Ovary (tissue), 3 donors: ENCODE measurements around the gene ACE.

Source experiments
- EP300 ChIP-seq: sonication (generic); formaldehyde crosslinking; IDR thresholded peaks from one replicate; pipeline ENCODE4 v1.6.1; 2017; ENCODE audit warnings: antibody characterized with exemption
- POLR2A ChIP-seq: fragments of 450-650 bp; IDR thresholded peaks from one replicate; pipeline ENCODE4 v1.6.1; 2017; ENCODE audit warnings: antibody characterized with exemption, mild to moderate bottlenecking, moderate library complexity
- TF ChIP-seq, protein P1 (sequence below), 3 donors: fragments of 450-650 bp in 2 of 3; fragments of 200-600 bp in 1 of 3; IDR thresholded peaks; one replicate each; pipeline versions ENCODE4 v1.5.1 to v1.8.0; 2016 to 2022; ENCODE audit warnings: antibody characterized with exemption in 3 of 3, mild to moderate bottlenecking in 1 of 3
- donor health status: DM: no; HTN: no; CAD: no.

DNA sequence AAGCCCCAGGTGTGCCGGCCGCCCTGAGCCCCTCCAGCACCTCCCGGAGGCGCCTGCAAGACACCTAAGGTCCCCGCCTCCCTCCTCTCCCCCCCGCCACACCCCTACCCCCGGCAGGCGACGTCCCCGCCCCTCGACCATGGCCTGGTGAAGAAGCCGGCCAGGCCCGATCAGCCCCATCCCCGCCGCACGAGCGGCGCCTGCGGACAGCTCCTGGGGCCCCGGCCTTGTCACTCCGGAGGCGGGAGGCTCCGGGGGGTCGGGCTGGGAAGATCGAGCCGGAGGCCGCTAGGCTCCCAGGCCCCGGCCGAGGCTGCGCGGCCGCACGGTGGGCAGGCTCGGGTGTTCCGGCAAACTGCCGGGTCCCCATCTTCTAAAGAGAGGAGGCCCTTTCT lies 405 bp upstream of the ACE start:
- TF ChIP-seq POLR2A (no peak), EP300 (no peak)
- TF ChIP-seq, protein P1, sequence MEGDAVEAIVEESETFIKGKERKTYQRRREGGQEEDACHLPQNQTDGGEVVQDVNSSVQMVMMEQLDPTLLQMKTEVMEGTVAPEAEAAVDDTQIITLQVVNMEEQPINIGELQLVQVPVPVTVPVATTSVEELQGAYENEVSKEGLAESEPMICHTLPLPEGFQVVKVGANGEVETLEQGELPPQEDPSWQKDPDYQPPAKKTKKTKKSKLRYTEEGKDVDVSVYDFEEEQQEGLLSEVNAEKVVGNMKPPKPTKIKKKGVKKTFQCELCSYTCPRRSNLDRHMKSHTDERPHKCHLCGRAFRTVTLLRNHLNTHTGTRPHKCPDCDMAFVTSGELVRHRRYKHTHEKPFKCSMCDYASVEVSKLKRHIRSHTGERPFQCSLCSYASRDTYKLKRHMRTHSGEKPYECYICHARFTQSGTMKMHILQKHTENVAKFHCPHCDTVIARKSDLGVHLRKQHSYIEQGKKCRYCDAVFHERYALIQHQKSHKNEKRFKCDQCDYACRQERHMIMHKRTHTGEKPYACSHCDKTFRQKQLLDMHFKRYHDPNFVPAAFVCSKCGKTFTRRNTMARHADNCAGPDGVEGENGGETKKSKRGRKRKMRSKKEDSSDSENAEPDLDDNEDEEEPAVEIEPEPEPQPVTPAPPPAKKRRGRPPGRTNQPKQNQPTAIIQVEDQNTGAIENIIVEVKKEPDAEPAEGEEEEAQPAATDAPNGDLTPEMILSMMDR (IDR thresholded peaks at IDR 0.05) = no peak
